Medulla oblongata (tissue), 1 donor: Measurements from ENCODE around the gene FGFR1OP2.
A peak's percentile ranks its signal among the peaks of the same experiment; 100 is the strongest.

Source experiments
- DNase-seq: peaks from one replicate; pipeline ENCODE4 v3.0.0-alpha.2; 2015; ENCODE audit errors: extremely low spot score

The FGFR1OP2 gene

DNA sequence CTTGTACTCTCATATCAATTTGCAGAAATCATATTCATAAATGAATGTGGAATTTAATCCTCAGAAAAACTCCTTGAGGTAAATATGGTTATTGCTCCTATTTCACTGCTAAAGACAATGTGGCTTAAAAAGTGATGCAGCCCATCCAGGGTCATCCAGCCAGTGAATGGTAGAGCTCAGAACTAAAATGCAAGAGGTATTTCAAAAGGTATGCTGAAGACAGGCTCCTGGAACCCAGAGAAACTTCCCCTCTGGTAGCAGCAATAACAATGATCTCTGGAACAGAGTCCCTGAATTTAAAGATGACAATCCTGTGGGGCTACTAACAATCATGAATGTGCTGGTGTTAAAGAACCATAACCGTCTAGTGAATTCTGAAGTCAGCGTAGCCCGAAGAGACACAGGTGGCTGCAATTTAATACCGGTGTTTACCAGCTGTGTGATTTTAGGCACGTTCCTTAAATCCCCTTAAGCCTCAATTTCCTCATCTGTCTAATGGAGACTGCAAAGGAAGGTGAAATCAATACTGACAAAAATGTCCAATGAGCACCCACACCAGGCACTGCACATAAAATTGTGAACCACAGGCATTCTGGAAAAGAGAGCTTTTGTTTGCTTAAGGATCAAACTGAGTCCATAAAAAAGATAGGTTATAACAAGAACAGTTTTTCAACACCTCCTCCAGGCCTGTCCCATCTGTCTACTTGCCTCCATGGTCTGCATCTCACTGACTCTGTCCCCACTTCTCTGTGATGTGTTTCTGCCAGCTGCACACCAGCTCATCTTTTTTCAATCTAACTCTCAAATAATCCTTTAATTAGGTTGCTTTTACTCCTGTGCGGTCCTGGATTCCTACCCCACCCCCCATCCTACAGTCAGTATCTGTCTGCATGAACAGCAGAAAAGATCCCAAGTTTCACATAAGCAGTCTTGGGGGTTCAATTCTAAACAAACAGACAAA lies 65.4 kb downstream of the FGFR1OP2 start:
- no peak for DNase-seq

DNA sequence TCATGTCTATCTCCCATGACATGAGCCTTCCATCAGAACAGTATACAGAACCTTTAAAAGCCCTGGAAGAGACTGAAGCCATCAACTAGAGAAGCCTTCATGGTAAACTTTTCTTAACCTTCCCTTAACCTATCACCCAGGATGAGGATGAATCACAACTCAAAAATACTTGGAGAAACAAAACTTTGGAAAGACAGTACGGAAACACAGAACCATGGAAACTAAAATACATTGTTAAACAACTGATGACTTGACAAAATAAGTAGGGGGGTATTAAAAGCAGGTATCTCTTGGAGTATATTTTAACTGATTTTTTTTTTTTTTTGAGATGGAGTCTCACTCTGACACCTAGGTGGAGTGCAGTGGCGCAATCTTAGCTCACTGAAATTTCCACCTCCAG lies 67.2 kb downstream of the FGFR1OP2 start:
- DNase-seq, result no peak

DNA sequence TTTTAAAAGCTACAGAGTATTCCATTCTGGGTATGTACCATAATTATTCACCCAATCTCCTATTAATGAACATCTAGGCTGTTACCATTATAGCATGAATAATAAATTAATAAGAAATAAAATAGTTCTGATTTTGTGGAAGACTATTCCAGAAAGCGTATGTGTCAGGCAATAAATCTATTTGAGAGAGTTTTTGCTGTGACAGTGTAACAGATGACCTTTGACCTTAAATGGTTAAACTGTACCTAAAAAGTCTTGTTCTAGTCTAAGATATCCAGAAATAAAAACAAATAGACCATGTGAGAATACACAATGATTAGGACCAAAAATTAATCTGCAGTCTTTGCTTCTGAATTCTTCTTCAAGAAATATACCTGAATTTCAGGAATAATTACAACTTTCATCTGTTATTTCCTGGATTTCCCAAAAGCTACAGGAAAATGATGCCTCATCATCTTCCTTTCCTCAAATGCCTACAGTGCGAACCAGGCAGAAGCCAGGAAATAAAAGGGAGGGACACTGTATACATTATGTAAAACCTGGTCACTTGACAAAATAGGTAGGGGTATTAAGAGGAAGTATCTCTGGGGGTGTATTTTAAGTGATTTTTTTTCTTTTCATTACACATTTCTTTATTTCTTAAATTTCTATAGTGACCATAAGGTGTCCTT lies 68.7 kb downstream of the FGFR1OP2 start:
- no peak for DNase-seq

DNA sequence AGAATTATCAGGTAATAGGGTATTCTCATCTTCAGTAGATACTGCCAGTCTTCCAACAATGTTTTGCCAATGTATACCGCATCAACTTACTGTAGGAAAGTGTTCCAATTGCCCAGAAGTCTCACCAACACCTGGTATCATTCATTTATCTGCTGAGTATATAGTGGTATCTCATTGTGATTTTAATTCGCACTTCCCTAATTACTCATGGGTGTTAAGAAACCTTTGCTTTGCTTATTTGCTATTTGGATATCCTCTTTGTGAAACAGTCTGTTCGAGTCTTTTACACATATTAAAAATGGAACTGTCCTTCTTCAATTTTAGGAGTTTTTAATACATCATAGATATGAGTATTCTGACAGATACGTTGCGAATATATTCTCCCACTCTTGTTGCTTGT lies 69.8 kb downstream of the FGFR1OP2 start:
- DNase-seq, result no peak

DNA sequence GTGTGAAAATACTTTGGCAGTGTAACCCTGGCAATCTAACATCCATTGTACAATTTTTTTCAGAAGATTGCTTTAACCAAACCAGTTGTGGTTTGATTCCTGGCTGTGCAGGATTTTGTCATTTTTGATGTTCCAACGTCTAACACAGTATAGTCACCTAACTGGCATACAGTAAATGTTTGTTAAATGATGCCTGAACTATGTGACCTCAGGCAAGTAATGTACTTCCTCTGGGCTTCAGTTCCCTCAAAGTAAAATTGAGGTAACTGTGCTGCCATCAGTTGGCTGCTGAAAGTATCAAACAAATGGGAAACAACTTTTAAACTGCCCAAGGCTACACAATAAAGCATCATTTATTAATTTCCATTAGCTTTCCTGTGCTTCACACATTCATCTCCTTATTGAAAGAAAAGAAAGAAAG lies 71.6 kb downstream of the FGFR1OP2 start:
- peak; percentile 29 for DNase-seq

GRCh38 chr12:27012239-27012981 lies 74.1 kb downstream of the FGFR1OP2 start:
- no peak for DNase-seq

DNA sequence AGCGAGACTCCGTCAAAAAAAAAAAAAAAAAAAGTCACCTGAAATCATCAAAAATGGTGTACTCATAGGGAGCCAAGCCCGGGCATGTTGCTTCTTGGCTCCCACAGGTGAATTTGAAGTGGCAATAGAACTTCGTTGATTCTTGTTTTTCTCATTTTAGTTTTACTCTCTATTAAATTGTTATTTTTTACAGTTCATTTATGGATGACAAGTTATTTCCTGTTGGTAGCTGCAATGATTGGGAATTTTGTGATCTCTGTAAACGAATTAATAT lies 74.6 kb downstream of the FGFR1OP2 start:
- DNase-seq, result no peak

DNA sequence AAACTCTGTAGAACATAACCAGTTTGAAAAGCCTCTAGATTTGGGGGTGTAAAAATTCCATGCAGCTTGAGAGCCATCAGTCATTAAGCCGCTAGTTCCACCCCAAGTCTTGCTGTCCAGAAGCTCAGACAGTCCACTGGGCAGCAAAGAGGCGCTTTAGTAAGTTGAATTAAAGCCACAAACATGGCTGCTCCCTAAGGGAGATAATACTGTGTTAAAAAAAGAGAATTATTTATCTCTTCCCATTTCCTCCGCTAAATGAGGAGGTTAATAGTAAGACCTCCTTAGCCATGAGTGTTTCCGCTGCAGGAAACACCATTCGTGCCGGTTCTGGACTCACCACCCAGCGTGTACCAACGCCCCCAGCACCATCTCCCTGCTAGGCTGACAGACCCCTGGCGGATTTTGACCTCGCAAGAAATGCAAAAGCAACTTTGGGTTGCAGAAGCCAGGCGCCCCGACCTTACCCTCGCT lies 75.4 kb downstream of the FGFR1OP2 start:
- peak; percentile 45 for DNase-seq

DNA sequence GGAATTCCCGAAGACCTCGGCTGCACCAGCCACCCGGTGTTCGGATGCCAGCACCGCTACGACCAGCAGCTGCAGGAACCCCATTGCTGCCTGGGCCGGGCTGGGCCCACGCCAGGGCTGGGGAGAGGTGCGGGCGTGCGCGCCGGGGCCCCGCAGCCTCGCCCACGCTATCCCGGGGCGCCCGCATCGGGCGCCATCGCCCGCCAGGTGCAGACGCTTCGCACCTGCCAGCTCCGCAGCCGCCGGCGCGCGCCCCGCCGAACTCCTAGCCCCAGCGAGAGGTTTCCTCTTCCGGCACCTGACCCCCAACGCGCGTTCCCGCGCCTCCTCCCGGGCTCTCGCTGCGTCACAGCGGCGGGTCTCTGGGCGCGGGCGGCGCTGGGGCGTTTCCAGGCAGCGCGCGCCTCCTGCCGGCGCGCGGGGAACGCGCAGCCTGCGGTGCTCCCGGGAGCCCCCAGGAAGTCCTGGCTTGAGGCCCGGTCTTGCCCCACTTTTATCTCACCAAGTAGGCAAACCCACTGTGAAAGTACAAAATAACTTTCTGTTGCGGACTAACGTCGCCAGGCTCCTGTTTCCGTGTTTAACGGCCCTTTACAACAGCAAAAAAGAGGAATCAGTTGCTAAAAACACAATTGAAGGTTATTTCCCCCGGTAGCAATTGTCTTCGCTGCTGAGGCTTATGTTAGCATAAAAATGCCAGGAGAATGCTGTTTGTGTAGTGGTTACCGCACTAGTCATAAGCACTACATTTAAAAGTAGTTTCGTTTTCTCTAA lies 76.0 kb downstream of the FGFR1OP2 start, which contains the start of gene TM7SF3:
TSS of gene TM7SF3 (minus strand) at position 300 of the 774 bp plus-strand sequence. CDS start at position 84, 216 bp downstream.
- peak; percentile 95 for DNase-seq

DNA sequence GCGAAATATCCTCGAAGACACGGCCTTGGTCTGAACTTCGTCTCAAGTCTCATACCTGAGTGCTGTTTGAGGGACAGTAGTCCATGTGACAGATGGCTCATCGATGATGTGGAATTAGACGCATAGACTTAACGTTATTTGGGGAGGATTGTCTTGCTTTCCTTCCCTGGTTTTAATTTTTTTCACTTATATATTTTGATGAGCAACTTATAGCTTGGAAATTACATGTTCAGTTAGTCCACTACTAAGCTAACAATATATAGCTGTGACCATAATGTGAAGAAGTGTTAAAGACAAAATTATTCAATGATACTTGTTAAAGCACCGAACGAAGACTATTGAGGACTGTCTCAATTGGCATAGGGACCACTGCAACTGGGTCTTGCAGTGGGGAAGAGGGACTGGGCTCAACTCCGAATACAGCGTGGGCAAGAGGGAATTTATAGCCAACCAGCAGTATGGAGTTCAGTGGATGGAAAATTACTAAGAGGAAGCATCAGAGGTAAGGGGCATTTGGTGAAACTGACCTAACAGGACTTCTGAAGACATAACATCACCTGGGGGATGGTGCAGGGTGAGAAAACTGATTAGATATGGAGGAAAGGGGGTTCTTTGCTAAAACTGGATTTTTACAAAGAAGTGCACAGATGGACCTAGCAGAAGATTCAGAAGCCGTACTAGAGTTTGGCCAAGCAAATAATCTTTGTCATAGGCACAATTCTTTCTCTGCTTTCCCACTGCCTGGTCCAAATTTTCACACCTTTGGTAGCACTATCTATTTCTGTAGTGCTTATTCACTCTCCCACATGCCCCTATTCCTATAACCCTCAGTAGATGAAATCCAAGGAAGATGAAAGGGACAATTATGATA lies 76.8 kb downstream of the FGFR1OP2 start:
- DNase-seq, result peak; percentile 56

DNA sequence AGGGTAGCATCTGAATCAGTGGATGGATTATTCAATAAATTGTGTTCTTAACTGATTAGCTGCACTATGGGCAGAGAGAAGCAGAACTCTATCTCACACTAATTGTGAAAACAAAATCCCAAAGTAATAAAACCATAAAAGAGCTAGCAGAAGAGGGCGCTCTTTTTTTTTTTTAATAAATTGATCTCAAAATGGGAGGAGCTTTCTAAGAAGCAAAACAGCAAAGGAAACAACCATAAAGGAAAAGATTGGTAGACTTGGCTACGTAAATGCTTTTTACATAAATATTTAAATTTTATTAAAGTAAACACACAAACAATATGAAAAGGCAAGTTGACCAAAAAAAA lies 77.4 kb downstream of the FGFR1OP2 start:
- DNase-seq, result no peak
